HepG2 (cell line): ENCODE data around the gene KATNB1. TPM values are rescaled to one million over a fixed set of nuclear protein-coding genes. Genes with fewer than 3 reads are reported as not detected.

Experiments
- CERS6 ChIP-seq: sonication (generic); formaldehyde crosslinking; IDR thresholded peaks from 2 replicates; pipeline ENCODE4 v1.5.0; 2020; ENCODE audit warnings: missing genetic modification reagents
- CHD2 ChIP-seq: IDR thresholded peaks from 2 replicates; pipeline ENCODE4 v1.6.1; 2011; ENCODE audit warnings: low read depth, low read length, improper control_type of control experiment
- DMTF1 ChIP-seq: sonication (generic); formaldehyde crosslinking; IDR thresholded peaks from 2 replicates; pipeline ENCODE4 v1.4.0; 2020; ENCODE audit warnings: mild to moderate bottlenecking, missing genetic modification reagents
- ETV6 ChIP-seq: sonication (generic); formaldehyde crosslinking; conservative IDR thresholded peaks from 2 replicates; pipeline ENCODE4 v1.4.0; 2020; ENCODE audit warnings: missing genetic modification reagents
- GATAD2A ChIP-seq: IDR thresholded peaks from 2 replicates; pipeline ENCODE4 v1.6.1; 2016
- HBP1 ChIP-seq: IDR thresholded peaks from 2 replicates; pipeline ENCODE4 v1.6.1; 2016; ENCODE audit warnings: low read depth, control low read depth
- KLF6 ChIP-seq: IDR thresholded peaks from 2 replicates; pipeline ENCODE4 v1.8.0; 2016; ENCODE audit warnings: missing biosample characterization, missing genetic modification reagents
- MBD4 ChIP-seq: IDR thresholded peaks from 2 replicates; pipeline ENCODE4 v1.6.1; 2012; ENCODE audit warnings: low read length, inconsistent platforms, borderline replicate concordance
- MEF2D ChIP-seq: sonication (generic); formaldehyde crosslinking; IDR thresholded peaks from 2 replicates; pipeline ENCODE4 v1.5.1; 2020; ENCODE audit warnings: mild to moderate bottlenecking, missing genetic modification reagents
- MTA3 ChIP-seq: sonication (generic); formaldehyde crosslinking; IDR thresholded peaks from 2 replicates; pipeline ENCODE4 v1.4.0; 2020; ENCODE audit warnings: missing genetic modification reagents
- MYPOP ChIP-seq: sonication (generic); formaldehyde crosslinking; IDR thresholded peaks from 2 replicates; pipeline ENCODE4 v1.8.1; 2023; ENCODE audit warnings: mild to moderate bottlenecking, moderate library complexity, missing genetic modification reagents
- NR2F1 ChIP-seq, 2 experiments: fragments of 450-650 bp in 1 of 2; formaldehyde crosslinking in 1 of 2; IDR thresholded peaks; 2 replicates each; pipeline versions ENCODE4 v1.5.0 to v1.6.1; 2016 to 2020; ENCODE audit warnings: mild to moderate bottlenecking in 1 of 2, missing compliant biosample characterization in 1 of 2, missing genetic modification reagents in 1 of 2, moderate library complexity in 1 of 2
- NR3C1 ChIP-seq: sonication (generic); formaldehyde crosslinking; IDR thresholded peaks from 2 replicates; pipeline ENCODE4 v1.4.0; 2020; ENCODE audit warnings: missing genetic modification reagents
- ONECUT2 ChIP-seq: sonication (generic); formaldehyde crosslinking; IDR thresholded peaks from 2 replicates; pipeline ENCODE4 v1.4.0; 2020; ENCODE audit warnings: missing genetic modification reagents
- PHF5A ChIP-seq: IDR thresholded peaks from one replicate; pipeline ENCODE4 v1.6.1; 2018; ENCODE audit warnings: low read depth, missing genetic modification reagents; ENCODE audit not compliant: unreplicated experiment
- PRMT3 ChIP-seq: sonication (generic); formaldehyde crosslinking; IDR thresholded peaks from 2 replicates; pipeline ENCODE4 v1.8.1; 2022; ENCODE audit warnings: low read depth, mild to moderate bottlenecking, moderate library complexity, missing genetic modification reagents, borderline replicate concordance
- RNF2 ChIP-seq: fragments of 450-650 bp; conservative IDR thresholded peaks from 2 replicates; pipeline ENCODE4 v1.6.1; 2016; ENCODE audit warnings: low read depth
- SNAPC2 ChIP-seq: sonication (generic); formaldehyde crosslinking; IDR thresholded peaks from 2 replicates; pipeline ENCODE4 v1.8.1; 2022; ENCODE audit warnings: mild to moderate bottlenecking, missing genetic modification reagents
- TAF15 ChIP-seq: fragments of 200-400 bp; formaldehyde crosslinking; IDR thresholded peaks from one replicate; pipeline ENCODE4 v1.6.1; 2018; ENCODE audit warnings: mild to moderate bottlenecking, low read depth, low read length; ENCODE audit not compliant: poor library complexity, severe bottlenecking
- ZGPAT ChIP-seq: IDR thresholded peaks from 2 replicates; pipeline ENCODE4 v1.6.1; 2016; ENCODE audit warnings: mild to moderate bottlenecking
- ZNF383 ChIP-seq: sonication (generic); formaldehyde crosslinking; IDR thresholded peaks from 2 replicates; pipeline ENCODE4 v1.4.0; 2020; ENCODE audit warnings: missing genetic modification reagents, mild to moderate bottlenecking, borderline replicate concordance
- ZNF44 ChIP-seq: sonication (generic); formaldehyde crosslinking; IDR thresholded peaks from 2 replicates; pipeline ENCODE4 v1.5.1; 2020; ENCODE audit warnings: mild to moderate bottlenecking, missing genetic modification reagents
- ZSCAN9 ChIP-seq: IDR thresholded peaks from 2 replicates; pipeline ENCODE4 v1.6.1; 2016; ENCODE audit warnings: borderline replicate concordance
- polyA plus RNA-seq, 8 experiments: library from polyadenylated mRNA; depleted of rRNA in 3 of 8; stranded (reverse) in 7 of 8; unstranded in 1 of 8; fragments of >200 nt; fragmentation: Illumina TruSeq in 4 of 8; extraction: Trizol in 4 of 8; gene quantifications; 2 replicates each; pipeline versions ENCODE4 v1.2.1 to v1.2.3, GENCODE V29; 2011 to 2016; ENCODE audit warnings: low read depth in 4 of 8, missing spikeins in 1 of 8, mixed read lengths in 1 of 8; ENCODE audit not compliant: insufficient read depth in 1 of 8
- total RNA-seq, 5 experiments: library from RNA; depleted of rRNA; stranded (reverse); fragments of >200 nt; fragmentation: Illumina TruSeq; extraction: Trizol; gene quantifications; 2 replicates each; pipeline ENCODE4 v1.2.3, GENCODE V29; 2016; ENCODE audit warnings: low read depth in 1 of 5

KATNB1 gene
- total and polyA plus RNA-seq, 2 of the 13 experiments (the other 11 are each of a cell fraction or from before 2014, with no cell fraction given): 31.5 to 43.5 TPM

GRCh38 chr16:57802341-57803133, 67.0 kb downstream of the KATNB1 start, which contains the start of gene KIFC3 (continued):
- TF ChIP-seq ZNF44 (CRISPR knock-in tag) (peak; percentile 91), DMTF1 (no peak), ZNF383 (peak; percentile 66; the same call in 1 of the 2 replicates), MEF2D (peak; percentile 66; the same call in 1 of the 2 replicates), ETV6 (CRISPR knock-in tag) (0 out of 2 replicates have a peak, but pooled peaks have one; percentile 14), CHD2 (no peak), PHF5A (CRISPR knock-in tag) (no peak), CERS6 (0 out of 2 replicates have a peak, but pooled peaks have one; percentile 66), MYPOP (peak; percentile 91; the same call in 1 of the 2 replicates), GATAD2A (CRISPR knock-in tag) (peak; percentile 51), ZSCAN9 (CRISPR knock-in tag) (0 out of 2 replicates have a peak, but pooled peaks have one; percentile 12), HBP1 (CRISPR knock-in tag) (peak; percentile 49; the same call in 1 of the 2 replicates), ONECUT2 (CRISPR knock-in tag) (peak; percentile 37; the same call in 1 of the 2 replicates), PRMT3 (peak; percentile 75; the same call in 1 of the 2 replicates), RNF2 (peak; percentile 88), SNAPC2 (CRISPR knock-in tag) (peak; percentile 92), NR3C1 (CRISPR knock-in tag) (no peak), ZGPAT (CRISPR knock-in tag) (peak; percentile 60; the same call in 1 of the 2 replicates), KLF6 (peak; percentile 37; the same call in 1 of the 2 replicates), TAF15 (peak; percentile 24), MBD4 (no peak), MTA3 (CRISPR knock-in tag) (no peak), NR2F1 (CRISPR knock-in tag; IDR thresholded peaks at IDR 0.05) (no peak; a peak in 1 of 4 replicates)
